Activated gamma-delta T cell (primary cell): Measurements from ENCODE around the gene SMARCA1.

ENCODE experiments used
- DNase-seq: peaks from one replicate; lab custom pipeline; 2025; lab: John Stamatoyannopoulos, UW

Gene SMARCA1

GRCh38 chrX:129530410-129530809, 7.1 kb upstream of the SMARCA1 start:
- DNase-seq: no peak

- no peak for DNase-seq
Observed at GRCh38 chrX:129529685-129530281, 6.5 kb upstream of the SMARCA1 start.

GRCh38 chrX:129525896-129526295, 2.6 kb upstream of the SMARCA1 start:
- DNase-seq: no peak

GRCh38 chrX:129525162-129525561, 1.9 kb upstream of the SMARCA1 start:
- DNase-seq: no peak

- no peak for DNase-seq
Observed at GRCh38 chrX:129524250-129524850, 1.1 kb upstream of the SMARCA1 start.

GRCh38 chrX:129522184-129523078, 859 bp downstream of the SMARCA1 start:
- no peak for DNase-seq

- no peak for DNase-seq
Observed at GRCh38 chrX:129520151-129520550, 3.1 kb downstream of the SMARCA1 start.

GRCh38 chrX:129516402-129516801, 6.9 kb downstream of the SMARCA1 start:
- DNase-seq: no peak

- no peak for DNase-seq
Observed at GRCh38 chrX:129512409-129512808, 10.9 kb downstream of the SMARCA1 start.

- no peak for DNase-seq
Observed at GRCh38 chrX:129511689-129512088, 11.6 kb downstream of the SMARCA1 start.

GRCh38 chrX:129510331-129510730, 13.0 kb downstream of the SMARCA1 start:
- no peak for DNase-seq

GRCh38 chrX:129497146-129497843, 26.0 kb downstream of the SMARCA1 start:
- no peak for DNase-seq

- no peak for DNase-seq
Observed at GRCh38 chrX:129496625-129497024, 26.7 kb downstream of the SMARCA1 start.

- no peak for DNase-seq
Observed at GRCh38 chrX:129495900-129496299, 27.4 kb downstream of the SMARCA1 start.

GRCh38 chrX:129494887-129495286, 28.4 kb downstream of the SMARCA1 start:
- no peak for DNase-seq

GRCh38 chrX:129493643-129494042, 29.6 kb downstream of the SMARCA1 start:
- no peak for DNase-seq

GRCh38 chrX:129490330-129490729, 33.0 kb downstream of the SMARCA1 start:
- no peak for DNase-seq

- DNase-seq: no peak
Observed at GRCh38 chrX:129488359-129488758, 34.9 kb downstream of the SMARCA1 start.

GRCh38 chrX:129480889-129481288, 42.4 kb downstream of the SMARCA1 start:
- no peak for DNase-seq

- no peak for DNase-seq
Observed at GRCh38 chrX:129478516-129478915, 44.8 kb downstream of the SMARCA1 start.

GRCh38 chrX:129472116-129472515, 51.2 kb downstream of the SMARCA1 start:
- no peak for DNase-seq

- no peak for DNase-seq
Observed at GRCh38 chrX:129462707-129463106, 60.6 kb downstream of the SMARCA1 start.
